HG03108 (cell line): ENCODE measurements around the gene HOXA5.

Experiments used
- ATAC-seq: cut with Tn5 transposase; IDR thresholded peaks from one replicate; pipeline ENCODE4 v1.9.1; 2021; ENCODE audit warnings: moderate library complexity; ENCODE audit not compliant: unreplicated experiment

HOXA5 gene

GRCh38 chr7:27149842-27150567 is 6.5 kb upstream of the HOXA5 start:
- no peak for ATAC-seq

GRCh38 chr7:27148756-27149641 is 5.5 kb upstream of the HOXA5 start:
- ATAC-seq: no peak

GRCh38 chr7:27148031-27148755 is 4.7 kb upstream of the HOXA5 start:
- ATAC-seq: no peak

GRCh38 chr7:27147199-27148030 is 3.9 kb upstream of the HOXA5 start, which contains the start of gene HOXA6:
Gene HOXA6, minus strand, starts transcription at chr7:27147774. Its CDS starts 25 bp downstream, at chr7:27147749.
- ATAC-seq: no peak

GRCh38 chr7:27146491-27147198 is 3.2 kb upstream of the HOXA5 start:
- no peak for ATAC-seq

- ATAC-seq: no peak
These were observed 2.5 kb upstream of the HOXA5 start for GRCh38 chr7:27145914-27146412.

- no peak for ATAC-seq
These were observed 1.9 kb upstream of the HOXA5 start for GRCh38 chr7:27145165-27145913.

- no peak for ATAC-seq
These were observed 1.3 kb upstream of the HOXA5 start for GRCh38 chr7:27144781-27145164.

GRCh38 chr7:27143950-27144780 is 684 bp upstream of the HOXA5 start:
- no peak for ATAC-seq

- ATAC-seq: no peak
These were observed 880 bp downstream of the HOXA5 start for GRCh38 chr7:27142580-27143022.

- no peak for ATAC-seq
These were observed 1.4 kb downstream of the HOXA5 start for GRCh38 chr7:27141923-27142579.

GRCh38 chr7:27141137-27141922 is 2.2 kb downstream of the HOXA5 start:
- ATAC-seq: no peak

GRCh38 chr7:27140126-27140857 is 3.2 kb downstream of the HOXA5 start:
- no peak for ATAC-seq

- ATAC-seq: no peak
These were observed 4.0 kb downstream of the HOXA5 start for GRCh38 chr7:27139334-27140125.

GRCh38 chr7:27138985-27139333 is 4.5 kb downstream of the HOXA5 start:
- ATAC-seq: no peak
